ENCODE results near the gene RIOK2. TPM values are rescaled to one million over a fixed set of nuclear protein-coding genes. Genes with fewer than 3 reads are reported as not detected.

The RIOK2 gene
- 32.4 and 52.7 TPM in 2 replicates for total RNA-seq

GRCh38 chr5:97183100-97183929, at the start of gene RIOK2:
Gene RIOK2, minus strand, starts transcription at chr5:97183247. Its CDS starts 56 bp downstream, at chr5:97183191.

GRCh38 chr5:97142521-97143254, 40.4 kb downstream of the RIOK2 start, which contains the start of gene LIX1:
Gene LIX1, minus strand, starts transcription at chr5:97142611. Its CDS starts 35 bp downstream, at chr5:97142576.

Other genes starting within 250 kb of the RIOK2 start
- gene LNPEP, start 247.2 kb downstream of the RIOK2 start, total RNA-seq = 38.9 and 57.8 TPM in 2 replicates
- gene LIX1, start 40.6 kb downstream of the RIOK2 start, total RNA-seq = 0.89 TPM in 1 of 2 replicates, not detected in the other